PC-9 (cell line): ENCODE data around the gene ZFYVE9. TPM values are rescaled to one million over a fixed set of nuclear protein-coding genes. Genes with fewer than 3 reads are reported as not detected.

Source experiments
- BruUV-seq: library from RNA; stranded (reverse); fragments of 400-500 nt; replicated peaks from 2 replicates; lab custom pipeline; 2021; lab: Mats Ljungman, UMichigan
- CTCF ChIA-PET: fragments of 300-600 bp; sonication (Branson Sonifier 250); formaldehyde crosslinking; loops from one replicate; lab custom pipeline; 2022; ENCODE audit warnings: antibody characterized with exemption; lab: Charles Lee
- POLR2A ChIA-PET: fragments of 300-600 bp; sonication (Branson Sonifier 250); formaldehyde crosslinking; loops from one replicate; lab custom pipeline; 2022; ENCODE audit warnings: antibody characterized with exemption; ENCODE audit not compliant: unreplicated experiment; lab: Charles Lee
- DNase-seq, 2 experiments: peaks; one replicate each; pipeline versions ENCODE4 v3.0.0 to v3.0.0-alpha.2; 2015 to 2022; ENCODE audit warnings: mixed read lengths in 1 of 2
- H2AFZ ChIP-seq: fragments of 200-600 bp; sonication (generic); 2 replicates; pipeline ENCODE4 v1.8.1; 2017; ENCODE audit warnings: antibody characterized with exemption
- H3F3A ChIP-seq: fragments of 200-600 bp; sonication (generic); 2 replicates; pipeline ENCODE4 v1.8.1; 2017; ENCODE audit warnings: antibody characterized with exemption, mild to moderate bottlenecking, low read depth; ENCODE audit not compliant: insufficient read depth
- H3K27ac ChIP-seq: fragments of 200-600 bp; sonication (generic); 2 replicates; pipeline ENCODE4 v1.6.1; 2016; ENCODE audit warnings: mixed run types
- H3K27me3 ChIP-seq: fragments of 200-600 bp; sonication (generic); 2 replicates; pipeline ENCODE4 v1.6.1; 2016; ENCODE audit warnings: low read depth, mixed run types; ENCODE audit not compliant: insufficient read depth
- H3K36me3 ChIP-seq: fragments of 200-600 bp; sonication (generic); 2 replicates; pipeline ENCODE4 v1.6.1; 2016; ENCODE audit warnings: low read depth, mixed run types
- H3K4me1 ChIP-seq: fragments of 200-600 bp; sonication (generic); replicated peaks from 2 replicates; pipeline ENCODE4 v1.6.1; 2016; ENCODE audit warnings: mixed run types; ENCODE audit not compliant: insufficient read depth
- H3K4me2 ChIP-seq: fragments of 200-600 bp; sonication (generic); 2 replicates; pipeline ENCODE4 v1.6.1; 2017; ENCODE audit warnings: mixed run types
- H3K4me3 ChIP-seq: fragments of 200-600 bp; sonication (generic); 2 replicates; pipeline ENCODE4 v1.6.1; 2016; ENCODE audit warnings: mixed run types
- H3K79me2 ChIP-seq: fragments of 200-600 bp; sonication (generic); 2 replicates; pipeline ENCODE4 v1.6.1; 2017; ENCODE audit warnings: low read depth, mixed run types
- H3K9me2 ChIP-seq: fragments of 200-600 bp; sonication (generic); 2 replicates; pipeline ENCODE4 v1.8.1; 2017; ENCODE audit warnings: mild to moderate bottlenecking; ENCODE audit not compliant: insufficient read depth
- H3K9me3 ChIP-seq: fragments of 200-600 bp; sonication (generic); 2 replicates; pipeline ENCODE4 v1.8.1; 2016; ENCODE audit warnings: low read depth; ENCODE audit not compliant: insufficient read depth
- H4K20me1 ChIP-seq: fragments of 200-600 bp; sonication (generic); 2 replicates; pipeline ENCODE4 v1.8.1; 2017; ENCODE audit not compliant: insufficient read depth
- CTCF ChIP-seq: fragments of 200-600 bp; sonication (generic); conservative IDR thresholded peaks from 2 replicates; pipeline ENCODE4 v1.6.1; 2017; ENCODE audit warnings: mixed run types, antibody characterized with exemption, mild to moderate bottlenecking, moderate library complexity
- EZH2 ChIP-seq: fragments of 200-600 bp; sonication (generic); IDR thresholded peaks from 2 replicates; pipeline ENCODE4 v1.8.0; 2017; ENCODE audit warnings: antibody characterized with exemption, low read depth
- intact Hi-C: fragments of 100-400 bp; cut with micrococcal nuclease; formaldehyde crosslinking; loops from one replicate; pipeline ENCODE4 v1.10.0; 2022; ENCODE audit not compliant: unreplicated experiment
- total RNA-seq: library from RNA; stranded (reverse); gene quantifications from 2 replicates; pipeline ENCODE4 v1.2.3, GENCODE V29; 2021

Gene ZFYVE9
- total RNA-seq, 1 experiment from 2014 or later, result 20.7 TPM

DNA sequence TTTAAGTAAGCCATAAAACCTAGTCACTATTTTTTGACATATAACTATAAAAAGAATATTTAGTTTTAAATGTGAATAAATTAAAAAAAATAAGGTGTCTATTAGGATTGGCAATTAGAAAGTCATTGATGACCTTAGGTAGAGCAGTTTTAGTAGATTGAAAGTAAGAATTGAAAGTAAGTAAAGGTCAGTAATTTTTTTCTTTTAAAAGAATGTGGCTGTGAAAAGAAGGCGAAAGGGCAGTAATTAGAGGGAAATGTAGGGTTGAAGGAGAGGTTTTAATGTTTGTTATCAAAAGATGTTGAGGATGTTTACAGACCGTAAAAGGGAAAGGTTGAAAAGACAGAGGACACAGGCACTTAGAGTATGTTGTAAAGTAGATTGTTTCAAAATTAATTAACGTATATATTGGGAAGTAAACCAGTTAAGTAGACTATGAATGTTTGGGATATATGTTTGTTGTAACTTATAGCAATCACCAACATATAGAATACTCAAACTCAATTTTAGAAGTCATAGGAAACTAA is 41.0 kb downstream of the ZFYVE9 start:
- H3K27ac ChIP-seq, result no peak overlapping the region
- no peaks in the 10 kb centered on the region for H3K79me2 ChIP-seq
- H3K9me2 ChIP-seq, result no peaks in the 10 kb centered on the region
- POLR2A ChIA-PET, result no interaction called here
- no peaks in the 10 kb centered on the region for H3K36me3 ChIP-seq
- H3K4me1 ChIP-seq, result no peaks in the 10 kb centered on the region
- no peak for DNase-seq
- H4K20me1 ChIP-seq, result no peaks in the 10 kb centered on the region; the same call in 1 of the 2 replicates
- H2AFZ ChIP-seq, result no peak overlapping the region
- no peaks in the 10 kb centered on the region for H3K9me3 ChIP-seq
- H3K4me3 ChIP-seq, result no peak overlapping the region
- no peaks in the 10 kb centered on the region for H3F3A ChIP-seq
- H3K27me3 ChIP-seq, result no peaks in the 10 kb centered on the region
- intact Hi-C loops, result no loop called here
- H3K4me2 ChIP-seq, result no peak overlapping the region
- no TSS peak for BruUV-seq
- no peak for TF ChIP-seq CTCF
- TF ChIP-seq EZH2, result no peak
- CTCF ChIA-PET, result no interaction called here

DNA sequence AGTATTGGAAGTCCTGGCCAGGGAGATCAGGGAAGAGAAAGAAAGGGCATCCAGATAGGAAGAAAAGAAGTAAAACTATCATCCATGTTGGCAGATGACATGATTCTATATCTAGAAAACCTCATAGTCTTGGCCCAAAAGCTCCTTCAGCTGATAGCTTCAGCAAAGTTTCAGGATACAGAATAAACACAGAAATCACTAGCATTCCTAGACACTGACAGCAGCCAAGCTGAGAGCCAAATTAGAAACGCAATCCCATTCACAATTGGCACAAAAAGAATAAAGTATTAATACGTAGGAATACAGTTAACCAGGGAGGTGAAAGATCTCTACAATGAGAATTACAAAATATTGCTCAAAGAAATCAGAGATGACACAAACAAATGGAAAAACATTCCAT is 44.6 kb downstream of the ZFYVE9 start:
- Histone ChIP-seq H3K9me3 (no peaks in the 10 kb centered on the region), H3K4me2 (no peak overlapping the region), H3K4me3 (no peak overlapping the region), H3K36me3 (no peaks in the 10 kb centered on the region), H3K27ac (no peak overlapping the region), H3F3A (no peaks in the 10 kb centered on the region), H3K9me2 (no peaks in the 10 kb centered on the region), H4K20me1 (no peaks in the 10 kb centered on the region; the same call in 1 of the 2 replicates), H3K27me3 (no peaks in the 10 kb centered on the region), H3K79me2 (no peaks in the 10 kb centered on the region), H2AFZ (no peak overlapping the region), H3K4me1 (no peaks in the 10 kb centered on the region)
- DNase-seq, result no peak
- BruUV-seq, result no TSS peak
- ChIA-PET POLR2A (no interaction called here), CTCF (no interaction called here)
- TF ChIP-seq EZH2, result no peak
- no peak for TF ChIP-seq CTCF
- intact Hi-C loops, result no loop called here

GRCh38 chr1:52189898-52190480 is 48.1 kb downstream of the ZFYVE9 start:
- POLR2A ChIA-PET, result no interaction called here
- Histone ChIP-seq H3K4me3 (no peak overlapping the region), H3K27me3 (no peaks in the 10 kb centered on the region), H3K9me3 (no peaks in the 10 kb centered on the region), H3K36me3 (no peaks in the 10 kb centered on the region), H2AFZ (no peak overlapping the region), H4K20me1 (no peaks in the 10 kb centered on the region; the same call in 1 of the 2 replicates), H3K79me2 (no peaks in the 10 kb centered on the region), H3K4me1 (no peaks in the 10 kb centered on the region), H3K27ac (no peak overlapping the region), H3F3A (no peaks in the 10 kb centered on the region), H3K9me2 (no peaks in the 10 kb centered on the region), H3K4me2 (no peak overlapping the region)
- no peak for TF ChIP-seq CTCF
- TF ChIP-seq EZH2, result no peak
- CTCF ChIA-PET, result no interaction called here
- DNase-seq, result no peak
- intact Hi-C loops, result no loop called here
- BruUV-seq, result no TSS peak
